Smooth muscle cell (in vitro differentiated cells): ENCODE results near the gene PRRC2B. TPM values are rescaled to one million over a fixed set of nuclear protein-coding genes. Genes with fewer than 3 reads are reported as not detected.

ENCODE experiments used
- DNase-seq: peaks from one replicate; lab custom pipeline; 2025; ENCODE audit not compliant: unreplicated experiment; lab: John Stamatoyannopoulos, UW
- H2AFZ ChIP-seq: fragments of 200-600 bp; sonication (generic); 2 replicates; pipeline ENCODE4 v1.6.0; 2016; ENCODE audit warnings: antibody characterized with exemption, low read depth, mild to moderate bottlenecking
- H3F3A ChIP-seq: fragments of 200-600 bp; sonication (generic); 2 replicates; pipeline ENCODE4 v1.6.0; 2017; ENCODE audit warnings: antibody characterized with exemption, low read depth
- H3K27ac ChIP-seq: fragments of 200-600 bp; sonication (generic); 2 replicates; pipeline ENCODE4 v1.5.1; 2016; ENCODE audit warnings: low read depth, mild to moderate bottlenecking
- H3K27me3 ChIP-seq: fragments of 200-600 bp; sonication (generic); 2 replicates; pipeline ENCODE4 v1.6.1; 2016; ENCODE audit warnings: low read depth, mild to moderate bottlenecking
- H3K36me3 ChIP-seq: fragments of 200-600 bp; sonication (generic); 2 replicates; pipeline ENCODE4 v1.5.1; 2016; ENCODE audit warnings: low read depth
- H3K4me1 ChIP-seq: fragments of 200-600 bp; sonication (generic); 2 replicates; pipeline ENCODE4 v1.5.1; 2016; ENCODE audit warnings: low read depth
- H3K4me2 ChIP-seq: fragments of 200-600 bp; sonication (generic); 2 replicates; pipeline ENCODE4 v1.6.0; 2016; ENCODE audit warnings: mild to moderate bottlenecking
- H3K4me3 ChIP-seq: fragments of 200-600 bp; sonication (generic); 2 replicates; pipeline ENCODE4 v1.5.1; 2016; ENCODE audit warnings: mild to moderate bottlenecking
- H3K79me2 ChIP-seq: fragments of 200-600 bp; sonication (generic); 2 replicates; pipeline ENCODE4 v1.6.0; 2016; ENCODE audit warnings: low read depth, mild to moderate bottlenecking
- H3K9ac ChIP-seq: fragments of 200-600 bp; sonication (generic); 2 replicates; pipeline ENCODE4 v1.6.0; 2016; ENCODE audit warnings: low read depth
- H3K9me3 ChIP-seq: fragments of 200-600 bp; sonication (generic); replicated peaks from 2 replicates; pipeline ENCODE4 v1.5.1; 2016; ENCODE audit warnings: low read depth
- H4K20me1 ChIP-seq: fragments of 200-600 bp; sonication (generic); 2 replicates; pipeline ENCODE4 v1.6.0; 2016; ENCODE audit warnings: low read depth
- CTCF ChIP-seq: fragments of 200-600 bp; sonication (generic); IDR thresholded peaks from 2 replicates; pipeline ENCODE4 v1.5.1; 2017; ENCODE audit warnings: borderline replicate concordance, mild to moderate bottlenecking, antibody characterized with exemption; ENCODE audit not compliant: insufficient read depth, poor library complexity, severe bottlenecking
- WGBS: methylation state at CpG from one replicate; pipeline ENCODE4 v1.1.7; 2016; ENCODE audit warnings: low lambda C conversion rate; 5-methylcytosine and 5-hydroxymethylcytosine counted together
- polyA plus RNA-seq: library from polyadenylated mRNA; unstranded; fragments of >200 nt; fragmentation: Nextera tagmentation; extraction: Ambion mirVana; gene quantifications from 2 replicates; pipeline ENCODE4 v1.2.1, GENCODE V29; 2016
- total RNA-seq: library from RNA; depleted of rRNA; stranded (reverse); fragments of >200 nt; gene quantifications from 2 replicates; pipeline ENCODE4 v1.2.3, GENCODE V29; 2014

Gene PRRC2B
- total and polyA plus RNA-seq, 2 experiments from 2014 or later, result 38.6 to 97.2 TPM

- no peak for TF ChIP-seq CTCF
- Histone ChIP-seq H3K4me3 (no peak overlapping the region), H4K20me1 (peaks cover 99% of the 10 kb centered on the region), H3F3A (peaks cover 42% of the 10 kb centered on the region), H2AFZ (no peak overlapping the region), H3K4me2 (no peak overlapping the region), H3K36me3 (peaks cover 12% of the 10 kb centered on the region), H3K27ac (peak overlapping the region; percentile 5), H3K79me2 (peaks cover 82% of the 10 kb centered on the region), H3K27me3 (no peaks in the 10 kb centered on the region), H3K9ac (no peak overlapping the region), H3K9me3 (no peaks in the 10 kb centered on the region), H3K4me1 (peaks cover 8% of the 10 kb centered on the region)
- WGBS, result 94% methylated on average over 12 of the region's 12 CpGs
- DNase-seq, result no peak
These were observed 42.5 kb downstream of the PRRC2B start for GRCh38 chr9:131436376-131436775.

GRCh38 chr9:131436865-131437271, 43.0 kb downstream of the PRRC2B start:
- Histone ChIP-seq H3K4me3 (no peak overlapping the region), H3F3A (peaks cover 42% of the 10 kb centered on the region), H3K36me3 (peaks cover 15% of the 10 kb centered on the region), H3K4me1 (peaks cover 8% of the 10 kb centered on the region), H3K79me2 (peaks cover 82% of the 10 kb centered on the region), H3K9me3 (no peaks in the 10 kb centered on the region), H3K27ac (no peak overlapping the region), H3K9ac (no peak overlapping the region), H3K4me2 (no peak overlapping the region), H2AFZ (no peak overlapping the region), H4K20me1 (peaks cover 100% of the 10 kb centered on the region), H3K27me3 (no peaks in the 10 kb centered on the region)
- no peak for DNase-seq
- TF ChIP-seq CTCF, result no peak
- 95% methylated on average over 8 of the region's 8 CpGs for WGBS

GRCh38 chr9:131438190-131438589, 44.3 kb downstream of the PRRC2B start:
- no peak for DNase-seq
- no peak for TF ChIP-seq CTCF
- Histone ChIP-seq H3K27me3 (no peaks in the 10 kb centered on the region), H4K20me1 (peaks cover 98% of the 10 kb centered on the region), H3K4me1 (no peaks in the 10 kb centered on the region), H2AFZ (no peak overlapping the region), H3K27ac (no peak overlapping the region), H3F3A (peaks cover 33% of the 10 kb centered on the region), H3K9ac (no peak overlapping the region), H3K9me3 (no peaks in the 10 kb centered on the region), H3K79me2 (peaks cover 89% of the 10 kb centered on the region), H3K4me2 (no peak overlapping the region), H3K36me3 (peaks cover 20% of the 10 kb centered on the region), H3K4me3 (no peak overlapping the region)
- WGBS, result 95% methylated on average over 7 of the region's 7 CpGs

GRCh38 chr9:131439224-131439623, 45.3 kb downstream of the PRRC2B start:
- Histone ChIP-seq H3K36me3 (peaks cover 20% of the 10 kb centered on the region), H4K20me1 (peaks cover 98% of the 10 kb centered on the region), H3K4me2 (no peak overlapping the region), H3K9ac (no peak overlapping the region), H3K27ac (no peak overlapping the region), H3K27me3 (no peaks in the 10 kb centered on the region), H3K4me3 (no peak overlapping the region), H2AFZ (no peak overlapping the region), H3K9me3 (no peaks in the 10 kb centered on the region), H3K4me1 (peaks cover 4% of the 10 kb centered on the region), H3K79me2 (peaks cover 92% of the 10 kb centered on the region), H3F3A (peaks cover 23% of the 10 kb centered on the region)
- WGBS, result 90% methylated on average over 4 of the region's 4 CpGs
- no peak for DNase-seq
- TF ChIP-seq CTCF, result no peak
